HFF-Myc (cell line): ENCODE measurements around the gene UNC13D.
"Not testable (repeated sequence)": the region's sequence is repeated elsewhere in the genome, so short reads cannot be mapped to it uniquely, and the experiment has no call there.

Experiments used
- DNase-seq: peaks from one replicate; pipeline ENCODE4 v3.0.0-alpha.2; 2011; ENCODE audit warnings: low read depth; ENCODE audit errors: extremely low read depth
- H3K4me3 ChIP-seq: replicated peaks from 2 replicates; pipeline ENCODE4 v1.5.1; 2011; ENCODE audit warnings: low read depth, mild to moderate bottlenecking, control low read depth, low read length
- TF ChIP-seq, protein P1 (sequence below): IDR thresholded peaks from 2 replicates; pipeline ENCODE4 v1.5.1; 2012; ENCODE audit warnings: mild to moderate bottlenecking, low read depth, low read length, control low read depth; ENCODE audit errors: missing control alignments

Gene UNC13D

DNA sequence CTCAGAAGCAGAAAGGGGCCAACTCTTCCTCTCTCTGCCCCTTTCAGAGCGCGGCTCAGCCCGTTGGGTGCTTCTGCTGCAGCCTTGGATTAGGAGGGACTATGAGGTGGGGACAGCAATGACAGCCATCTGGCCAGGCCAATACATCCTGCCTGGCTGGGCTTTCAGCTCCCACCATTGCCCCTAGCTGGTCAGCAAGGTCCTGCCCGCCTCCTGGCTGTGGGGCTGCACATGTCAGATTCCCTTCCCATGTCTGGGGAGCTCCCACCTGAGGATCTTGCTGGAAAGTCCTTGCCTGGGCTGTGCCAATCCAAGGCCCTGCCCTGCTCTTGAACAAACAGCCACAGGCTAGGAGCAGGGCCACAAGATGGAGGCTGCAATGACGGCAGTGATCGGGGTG lies 44.3 kb upstream of the UNC13D start:
- no peak for DNase-seq
- TF ChIP-seq, protein P1, sequence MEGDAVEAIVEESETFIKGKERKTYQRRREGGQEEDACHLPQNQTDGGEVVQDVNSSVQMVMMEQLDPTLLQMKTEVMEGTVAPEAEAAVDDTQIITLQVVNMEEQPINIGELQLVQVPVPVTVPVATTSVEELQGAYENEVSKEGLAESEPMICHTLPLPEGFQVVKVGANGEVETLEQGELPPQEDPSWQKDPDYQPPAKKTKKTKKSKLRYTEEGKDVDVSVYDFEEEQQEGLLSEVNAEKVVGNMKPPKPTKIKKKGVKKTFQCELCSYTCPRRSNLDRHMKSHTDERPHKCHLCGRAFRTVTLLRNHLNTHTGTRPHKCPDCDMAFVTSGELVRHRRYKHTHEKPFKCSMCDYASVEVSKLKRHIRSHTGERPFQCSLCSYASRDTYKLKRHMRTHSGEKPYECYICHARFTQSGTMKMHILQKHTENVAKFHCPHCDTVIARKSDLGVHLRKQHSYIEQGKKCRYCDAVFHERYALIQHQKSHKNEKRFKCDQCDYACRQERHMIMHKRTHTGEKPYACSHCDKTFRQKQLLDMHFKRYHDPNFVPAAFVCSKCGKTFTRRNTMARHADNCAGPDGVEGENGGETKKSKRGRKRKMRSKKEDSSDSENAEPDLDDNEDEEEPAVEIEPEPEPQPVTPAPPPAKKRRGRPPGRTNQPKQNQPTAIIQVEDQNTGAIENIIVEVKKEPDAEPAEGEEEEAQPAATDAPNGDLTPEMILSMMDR, result no peak
- no peak overlapping the region for H3K4me3 ChIP-seq

DNA sequence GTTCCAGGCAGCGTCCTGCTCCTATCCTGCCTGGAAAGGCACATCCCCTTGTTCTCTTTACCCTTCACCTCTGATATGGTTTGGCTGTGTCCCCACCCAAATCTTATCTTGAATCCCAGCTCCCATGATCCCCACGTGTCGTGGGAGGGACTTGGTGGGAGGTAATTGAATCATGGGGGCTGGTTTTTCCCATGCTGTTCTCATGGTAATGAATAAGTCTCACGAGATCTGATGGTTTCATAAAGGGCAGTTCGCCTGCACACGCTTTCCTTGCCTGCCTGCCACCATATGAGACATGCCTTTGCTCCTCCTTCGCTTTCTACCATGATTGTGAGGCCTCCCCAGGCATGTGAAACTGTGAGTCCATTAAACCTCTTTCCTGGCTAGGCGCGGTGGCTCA lies 41.7 kb upstream of the UNC13D start:
- not testable (repeated sequence) for DNase-seq, H3K4me3 ChIP-seq

DNA sequence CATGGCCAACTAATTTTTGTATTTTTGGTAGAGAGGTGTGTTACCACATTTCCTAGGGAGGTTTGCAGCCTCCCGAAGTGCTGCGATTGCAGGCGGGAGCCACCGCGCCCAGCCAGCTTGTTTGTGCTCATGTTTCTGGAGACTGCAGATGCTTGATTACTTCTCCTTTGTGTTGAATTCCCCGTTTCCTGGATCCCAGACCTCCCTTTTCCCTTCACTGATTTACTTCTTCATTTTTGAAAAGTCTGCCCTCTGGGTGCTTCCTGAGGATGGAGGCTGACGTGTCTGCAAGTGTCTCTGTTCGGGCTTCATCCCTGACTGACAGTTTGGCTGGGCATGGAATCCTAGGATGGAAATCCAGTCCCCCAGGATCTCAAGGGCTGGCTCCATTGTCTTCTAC lies 41.2 kb upstream of the UNC13D start:
- no peak overlapping the region for H3K4me3 ChIP-seq
- TF ChIP-seq, protein P1, result no peak
- DNase-seq, result no peak

DNA sequence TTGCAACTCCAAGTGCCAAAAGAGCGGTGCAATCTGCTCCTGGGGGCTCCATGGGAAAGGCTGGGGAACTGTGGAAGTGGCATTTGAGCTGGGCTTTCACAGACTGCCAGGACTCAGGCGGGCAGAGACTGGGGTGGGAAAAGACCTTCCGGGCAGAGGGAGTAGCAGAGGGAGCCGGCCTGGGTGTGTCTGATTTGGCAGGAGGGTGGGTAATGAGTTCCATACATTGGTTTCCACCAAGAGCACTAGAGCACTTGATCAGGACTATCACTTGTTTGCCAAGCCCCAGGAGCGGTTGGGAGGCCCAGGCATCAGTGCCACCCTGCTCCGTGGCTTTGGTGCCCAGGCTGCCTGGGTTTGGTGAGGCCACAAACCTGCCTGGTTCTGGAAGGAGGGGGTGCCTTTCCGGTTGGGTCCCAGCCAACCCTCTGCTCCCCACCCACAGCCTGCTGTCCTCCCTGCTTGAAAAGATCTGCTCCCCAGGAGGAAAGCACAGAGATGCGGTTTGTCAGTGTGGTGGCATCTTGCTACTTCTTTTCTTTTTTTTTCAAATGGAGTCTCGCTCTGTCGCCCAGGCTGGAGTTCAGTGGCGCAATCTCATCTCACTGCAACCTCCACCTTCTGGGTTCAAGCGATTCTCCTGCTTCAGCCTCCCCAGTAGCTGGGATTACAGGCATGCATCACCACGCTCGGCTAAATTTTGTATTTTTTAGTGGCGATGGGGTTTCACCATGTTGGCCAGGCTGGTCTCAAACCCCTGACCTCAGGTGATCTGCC lies 37.7 kb upstream of the UNC13D start:
- H3K4me3 ChIP-seq, result no peak overlapping the region
- no peak for DNase-seq
- TF ChIP-seq, protein P1, result no peak

DNA sequence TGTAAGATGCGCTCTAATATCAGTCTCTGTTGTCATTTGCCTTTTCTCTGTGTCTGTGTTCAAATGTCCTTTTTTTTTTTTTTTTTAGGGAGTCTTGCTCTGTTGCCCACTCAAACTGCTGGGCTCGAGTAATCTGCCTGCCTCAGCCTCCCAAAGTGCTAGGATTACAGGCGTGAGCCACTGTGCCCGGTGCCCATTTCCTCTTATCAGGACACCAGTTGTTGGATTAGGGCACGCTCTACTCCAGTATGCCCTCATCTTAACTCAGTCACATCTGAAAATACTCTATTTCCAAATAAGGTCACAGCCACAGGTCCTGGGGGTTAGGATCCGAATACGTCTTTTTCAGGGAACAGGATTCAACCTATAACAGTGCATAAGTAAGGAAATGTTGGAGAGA lies 36.1 kb upstream of the UNC13D start:
- TF ChIP-seq, protein P1, result no peak
- H3K4me3 ChIP-seq, result no peak overlapping the region
- DNase-seq, result no peak

DNA sequence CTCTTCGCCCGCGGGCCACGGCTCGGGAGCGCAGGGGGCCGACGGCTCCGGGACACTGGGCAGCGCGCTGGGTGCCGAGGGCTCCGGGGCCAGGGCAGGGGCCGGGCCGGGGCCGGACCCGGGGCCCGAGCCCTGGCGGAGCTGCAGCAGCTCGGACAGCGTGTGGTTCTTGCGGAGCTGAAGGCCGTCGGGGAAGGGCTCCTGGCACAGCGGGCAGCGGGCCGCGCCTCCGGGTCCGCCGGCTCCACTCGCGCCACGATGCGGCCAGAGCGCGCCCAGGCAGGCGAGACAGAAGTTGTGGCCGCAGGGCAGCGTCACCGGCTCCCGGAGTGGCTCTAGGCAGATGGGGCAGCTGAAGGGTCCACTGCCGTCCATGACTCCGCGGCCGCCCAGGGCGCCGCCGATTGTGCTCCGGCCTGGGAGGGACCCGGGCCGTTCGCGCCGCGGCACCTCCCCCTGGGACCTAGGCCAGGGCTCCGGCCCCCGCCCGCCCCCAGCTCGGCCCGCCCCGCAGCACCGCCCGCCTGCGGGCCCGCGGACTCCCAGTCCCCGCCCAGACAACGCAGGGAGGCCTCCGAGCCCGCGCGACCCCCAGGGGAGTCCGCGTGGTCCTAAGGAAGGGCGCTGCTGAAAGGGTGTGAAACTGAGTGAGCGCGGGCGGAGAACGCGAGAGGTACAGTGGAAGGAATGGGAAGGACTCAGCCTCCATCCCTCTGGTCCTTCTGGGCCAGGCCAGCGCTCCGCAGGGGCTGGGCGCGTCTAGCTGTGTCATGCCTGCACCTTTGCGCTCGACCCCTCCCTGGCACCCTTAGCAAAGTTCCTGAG lies 34.2 kb upstream of the UNC13D start, which contains the start of gene TRIM47:
Gene TRIM47, minus strand, starts transcription at position 408 of the 825 bp plus-strand sequence. Its CDS starts 33 bp downstream, at position 375.
- TF ChIP-seq, protein P1, result no peak
- no peak for DNase-seq
- peak within 1 kb of the TSS; percentile 52 for H3K4me3 ChIP-seq

DNA sequence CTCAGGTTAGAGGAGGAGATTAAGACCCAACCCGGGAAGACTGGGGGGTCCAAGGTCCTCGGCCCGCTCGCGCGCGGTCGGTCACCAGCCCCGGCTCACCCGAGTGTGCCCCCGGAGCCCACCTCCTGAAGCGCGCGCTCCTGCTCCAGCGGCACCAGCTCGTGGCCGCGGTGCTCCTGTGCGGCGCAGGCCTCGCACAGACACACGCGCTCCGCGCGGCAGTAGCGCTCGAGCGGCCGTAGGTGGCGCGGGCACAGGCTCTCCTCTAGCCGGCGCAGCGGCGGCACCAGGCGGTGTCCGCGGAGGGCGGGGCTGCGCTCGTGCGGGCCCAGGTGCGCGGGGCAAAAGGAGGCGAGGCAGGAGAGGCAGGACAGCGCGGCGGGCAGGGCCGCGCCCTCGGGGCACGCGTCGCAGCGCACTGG lies 33.6 kb upstream of the UNC13D start:
- TF ChIP-seq, protein P1, result peak; percentile 52
- no peak for DNase-seq
- H3K4me3 ChIP-seq, result peak overlapping the region; percentile 52
